Activated CD4-positive, alpha-beta memory T cell treated with anti-CD3 and anti-CD28 coated beads for 36 hours (primary cell): ENCODE data around the gene DDAH1. TPM values are rescaled to one million over a fixed set of nuclear protein-coding genes. Genes with fewer than 3 reads are reported as not detected.

Experiments used
- CTCF ChIA-PET: fragments of 350-600 bp; sonication (Branson Sonifier 250); formaldehyde crosslinking; loops from one replicate; lab custom pipeline; 2021; ENCODE audit warnings: antibody characterized with exemption, inconsistent platforms; lab: Charles Lee
- POLR2A ChIA-PET: fragments of 350-600 bp; sonication (Branson Sonifier 250); formaldehyde crosslinking; loops from one replicate; lab custom pipeline; 2021; ENCODE audit warnings: antibody characterized with exemption; lab: Charles Lee
- DNase-seq: peaks from one replicate; pipeline ENCODE4 v3.0.0-alpha.2; 2020
- H3K27ac Mint-ChIP-seq: one replicate; pipeline ENCODE4 v1.8.0; 2021; ENCODE audit warnings: mixed read lengths
- H3K27me3 Mint-ChIP-seq: one replicate; pipeline ENCODE4 v1.8.0; 2021; ENCODE audit warnings: mixed read lengths
- H3K36me3 Mint-ChIP-seq: one replicate; pipeline ENCODE4 v1.8.0; 2021; ENCODE audit warnings: mixed read lengths
- H3K4me1 Mint-ChIP-seq: one replicate; pipeline ENCODE4 v1.8.0; 2021; ENCODE audit warnings: low read depth, mixed read lengths
- H3K4me3 Mint-ChIP-seq: one replicate; pipeline ENCODE4 v1.8.0; 2021; ENCODE audit warnings: mild to moderate bottlenecking, mixed read lengths
- H3K9me3 Mint-ChIP-seq: one replicate; pipeline ENCODE4 v1.8.0; 2021; ENCODE audit warnings: mixed read lengths
- intact Hi-C: fragments of 100-400 bp; cut with micrococcal nuclease; formaldehyde crosslinking; loops from one replicate; pipeline ENCODE4 v1.15.1; 2023
- total RNA-seq, 2 experiments: library from RNA; stranded (reverse); gene quantifications; one replicate each; pipeline ENCODE4 v1.2.3, GENCODE V29; 2021

Gene DDAH1
- total RNA-seq, 2 experiments from 2014 or later, result not detected

GRCh38 chr1:85427849-85428248, 37.1 kb downstream of the DDAH1 start:
- CTCF ChIA-PET, result no interaction called here
- H3K36me3 Mint-ChIP-seq, result no peaks in the 10 kb centered on the region
- POLR2A ChIA-PET, result no interaction called here
- H3K4me3 Mint-ChIP-seq, result no peak overlapping the region
- peaks cover 11% of the 10 kb centered on the region for H3K27me3 Mint-ChIP-seq
- no peak overlapping the region for H3K27ac Mint-ChIP-seq
- peaks cover 2% of the 10 kb centered on the region for H3K9me3 Mint-ChIP-seq
- intact Hi-C loops, result no loop called here
- no peak for DNase-seq
- H3K4me1 Mint-ChIP-seq, result no peaks in the 10 kb centered on the region

- ChIA-PET POLR2A (no interaction called here), CTCF (no interaction called here)
- no peak for DNase-seq
- Mint-ChIP-seq H3K4me3 (no peak overlapping the region), H3K4me1 (no peaks in the 10 kb centered on the region), H3K27ac (no peak overlapping the region), H3K27me3 (peaks cover 11% of the 10 kb centered on the region), H3K36me3 (no peaks in the 10 kb centered on the region), H3K9me3 (peaks cover 2% of the 10 kb centered on the region)
- intact Hi-C loops, result no loop called here
Measured at GRCh38 chr1:85427331-85427730, 37.6 kb downstream of the DDAH1 start.

DNA sequence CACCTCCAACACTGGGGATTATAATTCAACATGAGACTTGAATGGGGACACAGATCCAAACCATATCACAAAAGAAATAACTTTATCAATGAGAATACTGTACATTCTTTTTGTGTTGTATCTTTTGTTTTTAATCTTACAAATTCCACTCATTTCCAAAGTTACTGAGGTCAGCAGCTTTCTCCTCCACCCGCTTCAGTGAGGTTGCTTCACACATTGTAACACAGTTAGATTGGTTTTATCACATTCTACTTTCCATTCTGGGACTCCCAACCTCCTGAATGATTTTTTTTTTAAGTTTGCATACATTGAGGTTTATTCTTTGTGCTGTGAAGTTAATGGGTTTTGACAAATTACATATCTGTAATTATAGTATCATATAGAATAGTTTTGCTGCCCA, 43.8 kb downstream of the DDAH1 start:
- Mint-ChIP-seq H3K27ac (no peak overlapping the region), H3K27me3 (peaks cover 6% of the 10 kb centered on the region), H3K9me3 (peaks cover 12% of the 10 kb centered on the region), H3K4me1 (no peaks in the 10 kb centered on the region), H3K36me3 (no peaks in the 10 kb centered on the region), H3K4me3 (no peak overlapping the region)
- intact Hi-C loops, result no loop called here
- POLR2A ChIA-PET, result no interaction called here
- CTCF ChIA-PET, result interaction anchor here (0.7 kb wide), 1 partner anchor 1008 kb away, joined by 4 read pairs; no protein-coding TSS in a partner anchor
- no peak for DNase-seq

GRCh38 chr1:85420199-85420598, 44.8 kb downstream of the DDAH1 start:
- intact Hi-C loops, result no loop called here
- POLR2A ChIA-PET, result no interaction called here
- H3K9me3 Mint-ChIP-seq, result peaks cover 12% of the 10 kb centered on the region
- no peak for DNase-seq
- CTCF ChIA-PET, result no interaction called here
- H3K4me1 Mint-ChIP-seq, result no peaks in the 10 kb centered on the region
- no peak overlapping the region for H3K27ac Mint-ChIP-seq
- no peak overlapping the region for H3K4me3 Mint-ChIP-seq
- H3K36me3 Mint-ChIP-seq, result no peaks in the 10 kb centered on the region
- H3K27me3 Mint-ChIP-seq, result peaks cover 3% of the 10 kb centered on the region

DNA sequence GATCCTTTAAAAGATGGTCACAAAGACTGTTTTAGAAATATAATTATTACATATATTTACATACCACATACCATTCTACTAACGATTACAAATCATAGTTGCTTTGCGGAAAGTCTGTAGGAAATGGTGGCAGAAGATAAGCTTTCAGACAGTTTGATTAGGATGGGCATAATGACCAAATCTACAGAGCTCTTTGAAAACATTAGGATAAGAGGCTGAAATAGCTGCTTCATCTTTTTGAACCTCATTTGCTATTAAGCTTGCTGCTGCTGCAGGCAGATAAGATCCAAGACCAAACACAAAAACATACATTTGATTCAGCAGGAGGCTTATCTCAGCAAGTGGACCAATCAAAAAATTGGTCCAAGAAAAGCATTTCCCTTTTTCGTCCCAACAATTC, 47.1 kb downstream of the DDAH1 start:
- H3K4me3 Mint-ChIP-seq, result no peak overlapping the region
- peaks cover 12% of the 10 kb centered on the region for H3K9me3 Mint-ChIP-seq
- H3K27me3 Mint-ChIP-seq, result no peaks in the 10 kb centered on the region
- intact Hi-C loops, result no loop called here
- no peak for DNase-seq
- H3K36me3 Mint-ChIP-seq, result no peaks in the 10 kb centered on the region
- H3K4me1 Mint-ChIP-seq, result no peaks in the 10 kb centered on the region
- ChIA-PET CTCF (no interaction called here), POLR2A (no interaction called here)
- H3K27ac Mint-ChIP-seq, result no peak overlapping the region

DNA sequence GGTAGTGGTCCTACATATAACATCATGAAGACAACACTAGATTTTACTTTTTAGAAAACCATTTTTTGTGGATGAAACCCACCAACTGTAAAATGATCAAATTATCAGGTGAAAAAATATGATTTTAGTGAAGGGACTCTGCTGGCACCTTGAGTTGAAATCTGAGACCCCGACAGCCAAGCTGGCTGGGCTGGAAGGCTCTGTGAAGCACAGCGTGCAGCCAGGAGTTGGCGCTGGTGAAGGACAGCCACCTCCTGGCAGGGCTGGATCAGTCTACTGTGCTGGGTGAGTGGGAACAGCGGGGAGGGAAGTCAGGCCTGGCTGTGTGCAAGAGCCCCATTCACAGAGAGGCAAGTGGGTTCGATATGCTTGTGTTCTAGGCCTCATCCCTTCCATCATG, 47.9 kb downstream of the DDAH1 start:
- POLR2A ChIA-PET, result no interaction called here
- H3K36me3 Mint-ChIP-seq, result no peaks in the 10 kb centered on the region
- intact Hi-C loops, result no loop called here
- CTCF ChIA-PET, result no interaction called here
- no peak overlapping the region for H3K4me3 Mint-ChIP-seq
- no peak overlapping the region for H3K27ac Mint-ChIP-seq
- DNase-seq, result no peak
- no peaks in the 10 kb centered on the region for H3K27me3 Mint-ChIP-seq
- H3K4me1 Mint-ChIP-seq, result no peaks in the 10 kb centered on the region
- H3K9me3 Mint-ChIP-seq, result peaks cover 12% of the 10 kb centered on the region

DNA sequence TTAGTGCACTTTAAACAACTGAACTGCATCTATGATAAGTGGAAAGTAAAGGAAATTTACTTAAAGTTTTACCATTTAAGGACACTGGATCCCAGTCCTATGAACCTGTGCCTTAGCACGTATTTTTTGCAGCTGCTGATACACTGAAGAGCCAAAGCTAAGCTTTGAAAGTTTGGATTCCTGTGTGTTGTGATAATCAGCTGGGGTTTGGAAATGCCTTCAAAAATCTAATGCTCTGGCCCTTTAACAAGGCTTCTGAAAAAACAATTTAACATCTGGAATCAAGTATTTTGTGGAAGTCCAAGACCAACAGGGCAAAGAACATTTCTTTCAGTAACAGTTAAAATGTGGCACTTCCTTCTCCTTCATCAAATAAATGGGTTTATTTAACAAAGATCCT, 51.8 kb downstream of the DDAH1 start:
- Mint-ChIP-seq H3K4me1 (no peaks in the 10 kb centered on the region), H3K4me3 (no peak overlapping the region), H3K9me3 (no peaks in the 10 kb centered on the region), H3K36me3 (no peaks in the 10 kb centered on the region), H3K27me3 (no peaks in the 10 kb centered on the region), H3K27ac (no peak overlapping the region)
- DNase-seq, result no peak
- intact Hi-C loops, result no loop called here
- ChIA-PET POLR2A (no interaction called here), CTCF (no interaction called here)

GRCh38 chr1:85411567-85412305, 53.2 kb downstream of the DDAH1 start:
- Mint-ChIP-seq H3K4me3 (no peak overlapping the region), H3K4me1 (no peaks in the 10 kb centered on the region), H3K36me3 (no peaks in the 10 kb centered on the region), H3K27ac (no peak overlapping the region), H3K9me3 (no peaks in the 10 kb centered on the region), H3K27me3 (no peaks in the 10 kb centered on the region)
- ChIA-PET POLR2A (no interaction called here), CTCF (no interaction called here)
- intact Hi-C loops, result no loop called here
- no peak for DNase-seq

- no peaks in the 10 kb centered on the region for H3K9me3 Mint-ChIP-seq
- no peak for DNase-seq
- intact Hi-C loops, result no loop called here
- H3K4me3 Mint-ChIP-seq, result no peak overlapping the region
- no peak overlapping the region for H3K27ac Mint-ChIP-seq
- ChIA-PET CTCF (no interaction called here), POLR2A (no interaction called here)
- H3K36me3 Mint-ChIP-seq, result no peaks in the 10 kb centered on the region
- no peaks in the 10 kb centered on the region for H3K27me3 Mint-ChIP-seq
- H3K4me1 Mint-ChIP-seq, result no peaks in the 10 kb centered on the region
Measured at GRCh38 chr1:85409516-85409915, 55.4 kb downstream of the DDAH1 start.

- ChIA-PET POLR2A (no interaction called here), CTCF (no interaction called here)
- intact Hi-C loops, result no loop called here
- no peaks in the 10 kb centered on the region for H3K27me3 Mint-ChIP-seq
- no peak overlapping the region for H3K4me3 Mint-ChIP-seq
- no peak overlapping the region for H3K27ac Mint-ChIP-seq
- H3K4me1 Mint-ChIP-seq, result no peaks in the 10 kb centered on the region
- no peak for DNase-seq
- H3K36me3 Mint-ChIP-seq, result no peaks in the 10 kb centered on the region
- H3K9me3 Mint-ChIP-seq, result no peaks in the 10 kb centered on the region
Measured at GRCh38 chr1:85407746-85408377, 57.1 kb downstream of the DDAH1 start.

- intact Hi-C loops, result no loop called here
- H3K9me3 Mint-ChIP-seq, result no peaks in the 10 kb centered on the region
- H3K36me3 Mint-ChIP-seq, result no peaks in the 10 kb centered on the region
- CTCF ChIA-PET, result no interaction called here
- POLR2A ChIA-PET, result no interaction called here
- H3K27ac Mint-ChIP-seq, result no peak overlapping the region
- H3K4me1 Mint-ChIP-seq, result no peaks in the 10 kb centered on the region
- no peak for DNase-seq
- H3K27me3 Mint-ChIP-seq, result no peaks in the 10 kb centered on the region
- H3K4me3 Mint-ChIP-seq, result no peak overlapping the region
Measured at GRCh38 chr1:85406887-85407533, 57.9 kb downstream of the DDAH1 start.

DNA sequence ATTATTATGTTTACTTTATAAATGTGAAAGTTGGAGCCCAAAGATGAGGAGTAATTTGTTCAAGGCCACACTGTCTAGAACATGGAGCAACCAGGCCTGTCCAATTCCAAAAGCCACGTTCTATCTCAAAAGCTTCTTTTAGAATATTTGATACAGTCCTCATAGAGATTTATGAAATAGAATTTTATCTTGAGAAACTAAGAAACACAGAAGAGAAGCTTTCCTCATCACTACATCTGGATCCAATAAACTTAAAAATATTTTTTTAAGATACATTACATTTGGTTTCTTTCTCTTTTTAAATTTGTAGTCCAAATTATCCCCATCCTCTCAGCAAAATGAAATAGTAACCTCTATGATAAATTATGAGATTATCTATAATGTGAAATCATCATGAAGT, 58.9 kb downstream of the DDAH1 start:
- CTCF ChIA-PET, result no interaction called here
- H3K36me3 Mint-ChIP-seq, result no peaks in the 10 kb centered on the region
- POLR2A ChIA-PET, result no interaction called here
- H3K27me3 Mint-ChIP-seq, result no peaks in the 10 kb centered on the region
- H3K9me3 Mint-ChIP-seq, result no peaks in the 10 kb centered on the region
- no peaks in the 10 kb centered on the region for H3K4me1 Mint-ChIP-seq
- H3K4me3 Mint-ChIP-seq, result no peak overlapping the region
- intact Hi-C loops, result no loop called here
- no peak for DNase-seq
- H3K27ac Mint-ChIP-seq, result no peak overlapping the region

DNA sequence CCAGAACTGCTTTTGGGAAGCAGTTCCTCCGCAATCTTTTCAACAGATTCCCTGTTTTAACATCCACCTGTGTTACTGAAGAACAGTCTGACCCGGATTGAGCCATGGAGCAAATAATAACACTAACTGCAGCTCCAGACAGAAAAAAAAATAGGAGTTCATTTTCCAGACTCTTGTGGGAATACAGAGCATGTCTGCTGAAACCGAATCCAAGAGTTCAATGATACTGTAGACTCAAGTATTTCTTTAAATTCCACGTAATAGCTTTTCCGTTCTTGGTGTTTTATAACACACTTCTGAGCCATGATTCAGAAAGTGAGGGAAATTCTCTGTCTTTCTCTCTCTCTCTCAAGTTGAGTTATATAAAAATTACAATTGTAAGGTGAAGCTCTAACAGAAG, 60.6 kb downstream of the DDAH1 start:
- Mint-ChIP-seq H3K9me3 (no peaks in the 10 kb centered on the region), H3K4me1 (no peaks in the 10 kb centered on the region), H3K27ac (no peak overlapping the region), H3K27me3 (no peaks in the 10 kb centered on the region), H3K36me3 (no peaks in the 10 kb centered on the region), H3K4me3 (no peak overlapping the region)
- CTCF ChIA-PET, result no interaction called here
- DNase-seq, result no peak
- intact Hi-C loops, result no loop called here
- POLR2A ChIA-PET, result no interaction called here
